Measurements from ENCODE around the gene PRDX5. TPM values are rescaled to one million over a fixed set of nuclear protein-coding genes. Genes with fewer than 3 reads are reported as not detected.

The PRDX5 gene
- total and polyA plus RNA-seq, 9 of the 15 experiments (the other 6 are each of a cell fraction or from before 2014, with no cell fraction given): 40.8 to 327 (median 204) TPM

DNA sequence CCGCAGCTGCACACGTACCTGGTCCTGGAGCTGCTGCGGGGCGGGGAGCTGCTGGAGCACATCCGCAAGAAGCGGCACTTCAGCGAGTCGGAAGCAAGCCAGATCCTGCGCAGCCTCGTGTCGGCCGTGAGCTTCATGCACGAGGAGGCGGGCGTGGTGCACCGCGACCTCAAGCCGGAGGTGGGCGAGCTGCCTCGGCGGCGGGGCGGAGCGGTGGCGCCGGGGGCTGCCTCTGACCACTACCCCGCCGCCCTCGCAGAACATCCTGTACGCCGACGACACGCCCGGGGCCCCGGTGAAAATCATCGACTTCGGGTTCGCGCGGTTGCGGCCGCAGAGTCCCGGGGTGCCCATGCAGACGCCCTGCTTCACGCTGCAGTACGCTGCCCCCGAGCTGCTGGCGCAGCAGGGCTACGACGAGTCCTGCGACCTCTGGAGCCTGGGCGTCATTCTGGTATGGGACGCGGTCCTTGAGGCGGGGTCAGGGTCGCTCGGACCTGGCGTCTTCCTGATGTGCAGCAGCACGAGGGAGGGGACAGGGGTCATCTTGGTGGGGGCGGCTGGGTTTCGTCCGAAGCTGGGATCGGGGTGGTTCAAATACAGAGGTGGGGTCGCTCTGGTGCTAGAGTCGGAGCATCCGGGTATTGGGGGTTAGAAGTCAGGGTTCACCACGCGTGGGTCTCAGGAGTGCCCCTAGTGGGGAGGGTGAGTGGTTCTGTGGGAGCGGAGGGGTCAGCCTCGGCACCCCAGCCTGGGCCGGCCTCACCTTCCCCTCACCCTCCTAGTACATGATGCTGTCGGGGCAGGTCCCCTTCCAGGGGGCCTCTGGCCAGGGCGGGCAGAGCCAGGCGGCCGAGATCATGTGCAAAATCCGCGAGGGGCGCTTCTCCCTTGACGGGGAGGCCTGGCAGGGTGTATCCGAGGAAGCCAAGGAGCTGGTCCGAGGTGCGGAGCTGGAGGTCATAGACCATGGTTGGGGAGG is 51.8 kb downstream of the PRDX5 start:
- Histone ChIP-seq H3K36me3 (ENCODE audit: control insufficient read depth, insufficient read depth, low read length) (peaks cover 47% of the 10 kb centered on the region; the same call in 2 of the 3 replicates), H3K4me3 (no peak overlapping the region), H3K9me1 (ENCODE audit: control insufficient read depth, insufficient read depth, low read length) (no peaks in the 10 kb centered on the region), H3K27me3 (ENCODE audit: control insufficient read depth in 2 of 2, insufficient read depth in 2 of 2, low read length in 2 of 2) (no peaks in the 10 kb centered on the region), H4K20me1 (replicated peaks; ENCODE audit: control insufficient read depth, insufficient read depth, low read length) (no peaks in the 10 kb centered on the region), H3K4me1 (replicated peaks in 1 of 2; ENCODE audit: control insufficient read depth in 2 of 2, insufficient read depth in 2 of 2, low read length in 2 of 2) (peaks cover 0 to 26% of the 10 kb centered on the region in 2 experiments; a peak in 2 of 5 replicates), H2AFZ (ENCODE audit: low read depth, low read length) (no peak overlapping the region), H3K9ac (ENCODE audit: insufficient read depth in 1 of 2, low read depth in 2 of 2, low read length in 2 of 2) (no peak overlapping the region; a peak in 1 of 4 replicates), H3K27ac (ENCODE audit: extremely low read depth, low read depth, low read length) (no peak overlapping the region), H3K79me2 (ENCODE audit: control insufficient read depth, insufficient read depth, low read length) (no peaks in the 10 kb centered on the region), H3K9me3 (replicated peaks; ENCODE audit: control insufficient read depth, insufficient read depth, low read depth, low read length) (no peaks in the 10 kb centered on the region; the same call in 1 of the 2 replicates), H3K4me2 (ENCODE audit: insufficient read depth, low read length) (no peak overlapping the region)
- TF ChIP-seq CHD1 (IDR thresholded peaks at IDR 0.05; ENCODE audit: low read length) (no peak), POLR2G (IDR thresholded peaks at IDR 0.05; ENCODE audit: low read depth, low read length) (peak; percentile 45; the same call in 1 of the 2 replicates), STAT5B (CRISPR knock-in tag; IDR thresholded peaks at IDR 0.05) (no peak), SMARCB1 (IDR thresholded peaks at IDR 0.05; ENCODE audit: insufficient read length, low read depth) (no peak), ZNF23 (CRISPR knock-in tag; IDR thresholded peaks at IDR 0.05) (no peak), FUS (optimal IDR thresholded peaks at IDR 0.05; ENCODE audit: low read depth, low read length) (no peak)
- TF ChIP-seq, protein P1, sequence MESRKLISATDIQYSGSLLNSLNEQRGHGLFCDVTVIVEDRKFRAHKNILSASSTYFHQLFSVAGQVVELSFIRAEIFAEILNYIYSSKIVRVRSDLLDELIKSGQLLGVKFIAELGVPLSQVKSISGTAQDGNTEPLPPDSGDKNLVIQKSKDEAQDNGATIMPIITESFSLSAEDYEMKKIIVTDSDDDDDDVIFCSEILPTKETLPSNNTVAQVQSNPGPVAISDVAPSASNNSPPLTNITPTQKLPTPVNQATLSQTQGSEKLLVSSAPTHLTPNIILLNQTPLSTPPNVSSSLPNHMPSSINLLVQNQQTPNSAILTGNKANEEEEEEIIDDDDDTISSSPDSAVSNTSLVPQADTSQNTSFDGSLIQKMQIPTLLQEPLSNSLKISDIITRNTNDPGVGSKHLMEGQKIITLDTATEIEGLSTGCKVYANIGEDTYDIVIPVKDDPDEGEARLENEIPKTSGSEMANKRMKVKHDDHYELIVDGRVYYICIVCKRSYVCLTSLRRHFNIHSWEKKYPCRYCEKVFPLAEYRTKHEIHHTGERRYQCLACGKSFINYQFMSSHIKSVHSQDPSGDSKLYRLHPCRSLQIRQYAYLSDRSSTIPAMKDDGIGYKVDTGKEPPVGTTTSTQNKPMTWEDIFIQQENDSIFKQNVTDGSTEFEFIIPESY (CRISPR knock-in tag; IDR thresholded peaks at IDR 0.05): peak; percentile 74; the same call in 1 of the 2 replicates
- TF ChIP-seq, protein P2, sequence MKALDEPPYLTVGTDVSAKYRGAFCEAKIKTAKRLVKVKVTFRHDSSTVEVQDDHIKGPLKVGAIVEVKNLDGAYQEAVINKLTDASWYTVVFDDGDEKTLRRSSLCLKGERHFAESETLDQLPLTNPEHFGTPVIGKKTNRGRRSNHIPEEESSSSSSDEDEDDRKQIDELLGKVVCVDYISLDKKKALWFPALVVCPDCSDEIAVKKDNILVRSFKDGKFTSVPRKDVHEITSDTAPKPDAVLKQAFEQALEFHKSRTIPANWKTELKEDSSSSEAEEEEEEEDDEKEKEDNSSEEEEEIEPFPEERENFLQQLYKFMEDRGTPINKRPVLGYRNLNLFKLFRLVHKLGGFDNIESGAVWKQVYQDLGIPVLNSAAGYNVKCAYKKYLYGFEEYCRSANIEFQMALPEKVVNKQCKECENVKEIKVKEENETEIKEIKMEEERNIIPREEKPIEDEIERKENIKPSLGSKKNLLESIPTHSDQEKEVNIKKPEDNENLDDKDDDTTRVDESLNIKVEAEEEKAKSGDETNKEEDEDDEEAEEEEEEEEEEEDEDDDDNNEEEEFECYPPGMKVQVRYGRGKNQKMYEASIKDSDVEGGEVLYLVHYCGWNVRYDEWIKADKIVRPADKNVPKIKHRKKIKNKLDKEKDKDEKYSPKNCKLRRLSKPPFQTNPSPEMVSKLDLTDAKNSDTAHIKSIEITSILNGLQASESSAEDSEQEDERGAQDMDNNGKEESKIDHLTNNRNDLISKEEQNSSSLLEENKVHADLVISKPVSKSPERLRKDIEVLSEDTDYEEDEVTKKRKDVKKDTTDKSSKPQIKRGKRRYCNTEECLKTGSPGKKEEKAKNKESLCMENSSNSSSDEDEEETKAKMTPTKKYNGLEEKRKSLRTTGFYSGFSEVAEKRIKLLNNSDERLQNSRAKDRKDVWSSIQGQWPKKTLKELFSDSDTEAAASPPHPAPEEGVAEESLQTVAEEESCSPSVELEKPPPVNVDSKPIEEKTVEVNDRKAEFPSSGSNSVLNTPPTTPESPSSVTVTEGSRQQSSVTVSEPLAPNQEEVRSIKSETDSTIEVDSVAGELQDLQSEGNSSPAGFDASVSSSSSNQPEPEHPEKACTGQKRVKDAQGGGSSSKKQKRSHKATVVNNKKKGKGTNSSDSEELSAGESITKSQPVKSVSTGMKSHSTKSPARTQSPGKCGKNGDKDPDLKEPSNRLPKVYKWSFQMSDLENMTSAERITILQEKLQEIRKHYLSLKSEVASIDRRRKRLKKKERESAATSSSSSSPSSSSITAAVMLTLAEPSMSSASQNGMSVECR (CRISPR knock-in tag; IDR thresholded peaks at IDR 0.05): no peak
- TF ChIP-seq, protein P3, sequence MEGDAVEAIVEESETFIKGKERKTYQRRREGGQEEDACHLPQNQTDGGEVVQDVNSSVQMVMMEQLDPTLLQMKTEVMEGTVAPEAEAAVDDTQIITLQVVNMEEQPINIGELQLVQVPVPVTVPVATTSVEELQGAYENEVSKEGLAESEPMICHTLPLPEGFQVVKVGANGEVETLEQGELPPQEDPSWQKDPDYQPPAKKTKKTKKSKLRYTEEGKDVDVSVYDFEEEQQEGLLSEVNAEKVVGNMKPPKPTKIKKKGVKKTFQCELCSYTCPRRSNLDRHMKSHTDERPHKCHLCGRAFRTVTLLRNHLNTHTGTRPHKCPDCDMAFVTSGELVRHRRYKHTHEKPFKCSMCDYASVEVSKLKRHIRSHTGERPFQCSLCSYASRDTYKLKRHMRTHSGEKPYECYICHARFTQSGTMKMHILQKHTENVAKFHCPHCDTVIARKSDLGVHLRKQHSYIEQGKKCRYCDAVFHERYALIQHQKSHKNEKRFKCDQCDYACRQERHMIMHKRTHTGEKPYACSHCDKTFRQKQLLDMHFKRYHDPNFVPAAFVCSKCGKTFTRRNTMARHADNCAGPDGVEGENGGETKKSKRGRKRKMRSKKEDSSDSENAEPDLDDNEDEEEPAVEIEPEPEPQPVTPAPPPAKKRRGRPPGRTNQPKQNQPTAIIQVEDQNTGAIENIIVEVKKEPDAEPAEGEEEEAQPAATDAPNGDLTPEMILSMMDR (IDR thresholded peaks at IDR 0.05 in 2 of 3, conservative IDR thresholded peaks at IDR 0.05 in 1 of 3; ENCODE audit: insufficient read depth in 2 of 3, low read depth in 1 of 3, low read length in 3 of 3): 0 out of 6 replicates have a peak, but pooled peaks of 2 of the 3 experiments have one; percentile 1 to 6
- no TSS peak for BruUV-seq (replicated peaks)
- in situ Hi-C loops (cut with MboI): no loop called here
- FAIRE-seq: no peak
- ChIA-PET POLR2A (interaction anchor here (1.6 kb wide), 1 partner anchor 13 kb away, joined by 5 read pairs; no protein-coding TSS in a partner anchor), CTCF (ENCODE audit: low intra/inter-chr PET ratio) (no interaction called here)
- intact Hi-C loops (cut with micrococcal nuclease): no loop called here
- no peak for DNase-seq (ENCODE audit: extremely low read depth in 1 of 4, low spot score in 3 of 4)
- no peak for ATAC-seq
- 97% methylated on average over 23 of the region's 82 CpGs for WGBS (ENCODE audit: insufficient coverage, low coverage, missing lambda C conversion rate)
